ELF-1 (cell line): Measurements from ENCODE around the gene SHOC1.

Source experiments
- DNase-seq: peaks from one replicate; pipeline ENCODE4 v3.0.0-alpha.2; 2016; ENCODE audit warnings: low read depth, low spot score

SHOC1 gene

GRCh38 chr9:111794835-111795556 is at the start of gene SHOC1:
SHOC1 (minus strand) TSS chr9:111794937; CDS start chr9:111791418, 3,519 bp downstream.
- no peak for DNase-seq

GRCh38 chr9:111843971-111844370 is 49.2 kb upstream of the SHOC1 start:
- DNase-seq, result peak; percentile 33

- DNase-seq, result no peak
Observed at GRCh38 chr9:111842313-111842712, 47.6 kb upstream of the SHOC1 start.

- no peak for DNase-seq
Observed at GRCh38 chr9:111840442-111840841, 45.7 kb upstream of the SHOC1 start.

- no peak for DNase-seq
Observed at GRCh38 chr9:111839987-111840386, 45.2 kb upstream of the SHOC1 start.

- DNase-seq, result no peak
Observed at GRCh38 chr9:111839387-111839786, 44.6 kb upstream of the SHOC1 start.

GRCh38 chr9:111838439-111838838 is 43.7 kb upstream of the SHOC1 start:
- no peak for DNase-seq

- no peak for DNase-seq
Observed at GRCh38 chr9:111836311-111836710, 41.6 kb upstream of the SHOC1 start.

- no peak for DNase-seq
Observed at GRCh38 chr9:111833941-111834340, 39.2 kb upstream of the SHOC1 start.

GRCh38 chr9:111832449-111832848 is 37.7 kb upstream of the SHOC1 start:
- DNase-seq, result no peak

- DNase-seq, result no peak
Observed at GRCh38 chr9:111831371-111832108, 36.8 kb upstream of the SHOC1 start.

GRCh38 chr9:111828193-111828592 is 33.5 kb upstream of the SHOC1 start:
- DNase-seq, result no peak

GRCh38 chr9:111825468-111826145 is 30.9 kb upstream of the SHOC1 start:
- no peak for DNase-seq

GRCh38 chr9:111821006-111821528 is 26.3 kb upstream of the SHOC1 start:
- no peak for DNase-seq

GRCh38 chr9:111819360-111819759 is 24.6 kb upstream of the SHOC1 start:
- no peak for DNase-seq

GRCh38 chr9:111815285-111816070 is 20.7 kb upstream of the SHOC1 start:
- no peak for DNase-seq

- no peak for DNase-seq
Observed at GRCh38 chr9:111812337-111812736, 17.6 kb upstream of the SHOC1 start.

GRCh38 chr9:111810908-111811307 is 16.2 kb upstream of the SHOC1 start:
- no peak for DNase-seq

- peak; percentile 38 for DNase-seq
Observed at GRCh38 chr9:111810415-111810814, 15.7 kb upstream of the SHOC1 start.

- DNase-seq, result no peak
Observed at GRCh38 chr9:111807197-111807596, 12.5 kb upstream of the SHOC1 start.

GRCh38 chr9:111806259-111806658 is 11.5 kb upstream of the SHOC1 start:
- no peak for DNase-seq
